ENCODE data around the gene UNC79. TPM values are rescaled to one million over a fixed set of nuclear protein-coding genes. Genes with fewer than 3 reads are reported as not detected.

The UNC79 gene
- total and polyA plus RNA-seq, 2 experiments from 2014 or later = 0.15 to 0.20 TPM

- no peaks in the 10 kb centered on the region for H3K9me2 ChIP-seq (replicated peaks; ENCODE audit: insufficient read depth)
- H3K4me1 ChIP-seq (ENCODE audit: insufficient read depth) = no peaks in the 10 kb centered on the region
- WGBS (ENCODE audit: low lambda C conversion rate, missing lambda C conversion rate) = 82% methylated on average over 6 of the region's 6 CpGs
- TF ChIP-seq CTCF (IDR thresholded peaks at IDR 0.05; ENCODE audit: poor library complexity) (no peak), EZH2phosphoT487 (IDR thresholded peaks at IDR 0.05; ENCODE audit: low read depth, severe bottlenecking, unreplicated experiment) (no peak), EZH2 (IDR thresholded peaks at IDR 0.05; ENCODE audit: borderline replicate concordance) (no peak)
- H3K9me3 ChIP-seq (ENCODE audit: low read depth) = no peaks in the 10 kb centered on the region
- no peaks in the 10 kb centered on the region for H3K36me3 ChIP-seq (replicated peaks; ENCODE audit: insufficient read depth, low read depth)
- H2AFZ ChIP-seq = no peak overlapping the region
- no peak overlapping the region for H3K4me2 ChIP-seq
- H3K4me3 ChIP-seq = no peak overlapping the region
- no peak for DNase-seq (ENCODE audit: low spot score)
- H3K79me2 ChIP-seq = no peaks in the 10 kb centered on the region
- H4K20me1 ChIP-seq (ENCODE audit: insufficient read depth, poor library complexity, severe bottlenecking) = no peaks in the 10 kb centered on the region
- H3K27ac ChIP-seq = no peak overlapping the region
- H3K27me3 ChIP-seq = no peaks in the 10 kb centered on the region
These were observed 277.6 kb downstream of the UNC79 start for GRCh38 chr14:93708311-93708734.

GRCh38 chr14:93708800-93709199 is 278.1 kb downstream of the UNC79 start:
- no peaks in the 10 kb centered on the region for H3K27me3 ChIP-seq
- H4K20me1 ChIP-seq (ENCODE audit: insufficient read depth, poor library complexity, severe bottlenecking) = no peaks in the 10 kb centered on the region
- TF ChIP-seq EZH2phosphoT487 (IDR thresholded peaks at IDR 0.05; ENCODE audit: low read depth, severe bottlenecking, unreplicated experiment) (no peak), EZH2 (IDR thresholded peaks at IDR 0.05; ENCODE audit: borderline replicate concordance) (no peak), CTCF (IDR thresholded peaks at IDR 0.05; ENCODE audit: poor library complexity) (no peak)
- H3K27ac ChIP-seq = no peak overlapping the region
- H3K36me3 ChIP-seq (replicated peaks; ENCODE audit: insufficient read depth, low read depth) = no peaks in the 10 kb centered on the region
- H3K9me2 ChIP-seq (replicated peaks; ENCODE audit: insufficient read depth) = no peaks in the 10 kb centered on the region
- no peaks in the 10 kb centered on the region for H3K9me3 ChIP-seq (ENCODE audit: low read depth)
- no peak overlapping the region for H2AFZ ChIP-seq
- H3K4me3 ChIP-seq = no peak overlapping the region
- no peaks in the 10 kb centered on the region for H3K79me2 ChIP-seq
- no peaks in the 10 kb centered on the region for H3K4me1 ChIP-seq (ENCODE audit: insufficient read depth)
- no peak for DNase-seq (ENCODE audit: low spot score)
- H3K4me2 ChIP-seq = no peak overlapping the region
- 94% methylated on average over 5 of the region's 5 CpGs for whole genome bisulfite sequencing (ENCODE audit: low lambda C conversion rate, missing lambda C conversion rate)

- Histone ChIP-seq H4K20me1 (ENCODE audit: insufficient read depth, poor library complexity, severe bottlenecking) (no peaks in the 10 kb centered on the region), H3K27ac (no peak overlapping the region), H3K4me1 (ENCODE audit: insufficient read depth) (no peaks in the 10 kb centered on the region), H3K4me2 (no peak overlapping the region), H3K79me2 (no peaks in the 10 kb centered on the region), H3K9me2 (replicated peaks; ENCODE audit: insufficient read depth) (no peaks in the 10 kb centered on the region), H3K27me3 (no peaks in the 10 kb centered on the region), H3K4me3 (no peak overlapping the region), H3K36me3 (replicated peaks; ENCODE audit: insufficient read depth, low read depth) (no peaks in the 10 kb centered on the region), H3K9me3 (ENCODE audit: low read depth) (no peaks in the 10 kb centered on the region), H2AFZ (no peak overlapping the region)
- TF ChIP-seq EZH2 (IDR thresholded peaks at IDR 0.05; ENCODE audit: borderline replicate concordance) = no peak
- no peak for TF ChIP-seq CTCF (IDR thresholded peaks at IDR 0.05; ENCODE audit: poor library complexity)
- TF ChIP-seq EZH2phosphoT487 (IDR thresholded peaks at IDR 0.05; ENCODE audit: low read depth, severe bottlenecking, unreplicated experiment) = no peak
- 87% methylated on average over 4 of the region's 4 CpGs for WGBS (ENCODE audit: low lambda C conversion rate, missing lambda C conversion rate)
- DNase-seq (ENCODE audit: low spot score) = no peak
These were observed 278.5 kb downstream of the UNC79 start for GRCh38 chr14:93709249-93709648.
